ENCODE data around the gene QPRT.

- TF ChIP-seq BCL11A (tag by site-specific recombination; IDR thresholded peaks at IDR 0.05; ENCODE audit: low read depth) (no peak), CTCF (tag by site-specific recombination; IDR thresholded peaks at IDR 0.05) (no peak), ZNF132 (tag by site-specific recombination; IDR thresholded peaks at IDR 0.05; ENCODE audit: borderline replicate concordance) (no peak), ZNF449 (tag by site-specific recombination; IDR thresholded peaks at IDR 0.05) (no peak), ZNF704 (tag by site-specific recombination; IDR thresholded peaks at IDR 0.05) (no peak)
Measured at GRCh38 chr16:29656688-29657523, 22.1 kb upstream of the QPRT start.
